SH-SY5Y (cell line): Measurements from ENCODE around the gene HSD17B1.

Experiments
- GATA2 ChIP-seq: IDR thresholded peaks from 2 replicates; pipeline ENCODE4 v1.6.1; 2011; ENCODE audit warnings: mild to moderate bottlenecking, low read depth, low read length
- GATA3 ChIP-seq: IDR thresholded peaks from 2 replicates; pipeline ENCODE4 v1.6.1; 2011; ENCODE audit warnings: low read depth, mild to moderate bottlenecking, low read length, moderate library complexity

DNA sequence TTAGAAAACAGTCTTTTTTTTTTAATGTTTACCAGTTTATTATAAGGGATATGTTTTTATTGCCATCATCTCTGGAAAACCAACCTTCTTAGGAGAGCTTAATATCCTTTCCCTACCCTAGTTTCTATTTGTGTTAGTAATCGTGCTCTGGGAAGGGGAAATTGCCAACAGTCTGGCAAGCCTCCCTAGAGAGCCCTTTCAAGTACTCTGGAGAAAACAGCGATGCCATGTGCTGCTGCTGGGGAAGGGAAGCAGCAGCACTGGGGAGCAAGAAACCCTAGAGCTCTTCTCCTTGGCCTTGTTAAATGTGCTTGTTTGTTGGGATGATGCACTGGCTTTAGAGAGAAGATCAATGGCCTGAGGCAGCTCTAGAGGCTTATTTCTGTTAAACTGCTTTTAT, 46.2 kb downstream of the HSD17B1 start:
- TF ChIP-seq GATA2: no peak
- TF ChIP-seq GATA3: no peak
